Neural crest cell (in vitro differentiated cells): ENCODE measurements around the gene ERGIC1. TPM values are rescaled to one million over a fixed set of nuclear protein-coding genes. Genes with fewer than 3 reads are reported as not detected.

Experiments used
- DNase-seq: peaks from one replicate; pipeline ENCODE4 v3.0.0; 2021; ENCODE audit warnings: low read depth, mixed read lengths, low spot score
- H3K27ac Mint-ChIP-seq: one replicate; pipeline ENCODE4 v1.8.0; 2021; ENCODE audit warnings: mild to moderate bottlenecking, mixed read lengths; ENCODE audit not compliant: unreplicated experiment
- H3K27me3 Mint-ChIP-seq: 2 replicates; pipeline ENCODE4 v1.8.0; 2021; ENCODE audit warnings: low read depth, mild to moderate bottlenecking, mixed read lengths
- H3K36me3 Mint-ChIP-seq: 2 replicates; pipeline ENCODE4 v1.8.0; 2021; ENCODE audit warnings: low read depth, mild to moderate bottlenecking, mixed read lengths
- H3K4me1 Mint-ChIP-seq: 2 replicates; pipeline ENCODE4 v1.8.0; 2021; ENCODE audit warnings: mixed read lengths
- H3K4me3 Mint-ChIP-seq: one replicate; pipeline ENCODE4 v1.8.0; 2021; ENCODE audit warnings: mild to moderate bottlenecking, mixed read lengths
- H3K9me3 Mint-ChIP-seq: 2 replicates; pipeline ENCODE4 v1.8.0; 2021; ENCODE audit warnings: mixed read lengths
- CTCF ChIP-seq: fragments of 200-600 bp; sonication (generic); conservative IDR thresholded peaks from 2 replicates; pipeline ENCODE4 v1.5.0; 2021; ENCODE audit warnings: antibody characterized with exemption, mild to moderate bottlenecking
- total RNA-seq: library from RNA; stranded (reverse); gene quantifications from 2 replicates; pipeline ENCODE4 v1.2.1, GENCODE V29; 2021

The ERGIC1 gene
- total RNA-seq, 1 donor from 2014 or later, result 108 TPM

- no peak overlapping the region for H3K4me3 Mint-ChIP-seq
- H3K9me3 Mint-ChIP-seq, result no peaks in the 10 kb centered on the region
- peaks cover 27% of the 10 kb centered on the region for H3K4me1 Mint-ChIP-seq
- H3K27me3 Mint-ChIP-seq, result no peaks in the 10 kb centered on the region
- TF ChIP-seq CTCF, result no peak
- peak overlapping the region; percentile 78 for H3K27ac Mint-ChIP-seq
- no peak for DNase-seq
- no peaks in the 10 kb centered on the region for H3K36me3 Mint-ChIP-seq
Observed at GRCh38 chr5:172854451-172854871, 20.4 kb downstream of the ERGIC1 start.

- peak overlapping the region; percentile 78 for H3K27ac Mint-ChIP-seq
- H3K36me3 Mint-ChIP-seq, result no peaks in the 10 kb centered on the region
- H3K4me1 Mint-ChIP-seq, result peaks cover 26% of the 10 kb centered on the region
- no peak for TF ChIP-seq CTCF
- DNase-seq, result no peak
- no peaks in the 10 kb centered on the region for H3K27me3 Mint-ChIP-seq
- no peak overlapping the region for H3K4me3 Mint-ChIP-seq
- no peaks in the 10 kb centered on the region for H3K9me3 Mint-ChIP-seq
Observed at GRCh38 chr5:172854971-172855370, 20.9 kb downstream of the ERGIC1 start.

- Mint-ChIP-seq H3K4me3 (no peak overlapping the region), H3K36me3 (no peaks in the 10 kb centered on the region), H3K4me1 (peaks cover 33% of the 10 kb centered on the region), H3K9me3 (no peaks in the 10 kb centered on the region), H3K27me3 (no peaks in the 10 kb centered on the region), H3K27ac (peak overlapping the region; percentile 39)
- DNase-seq, result no peak
- no peak for TF ChIP-seq CTCF
Observed at GRCh38 chr5:172855597-172856292, 21.7 kb downstream of the ERGIC1 start.

GRCh38 chr5:172856336-172856735, 22.3 kb downstream of the ERGIC1 start:
- Mint-ChIP-seq H3K36me3 (no peaks in the 10 kb centered on the region), H3K4me1 (peaks cover 38% of the 10 kb centered on the region), H3K9me3 (no peaks in the 10 kb centered on the region), H3K27ac (peak overlapping the region; percentile 39), H3K27me3 (no peaks in the 10 kb centered on the region), H3K4me3 (no peak overlapping the region)
- DNase-seq, result no peak
- no peak for TF ChIP-seq CTCF

- Mint-ChIP-seq H3K27me3 (no peaks in the 10 kb centered on the region), H3K4me3 (no peak overlapping the region), H3K36me3 (no peaks in the 10 kb centered on the region), H3K27ac (peak overlapping the region; percentile 12), H3K9me3 (no peaks in the 10 kb centered on the region), H3K4me1 (peaks cover 37% of the 10 kb centered on the region)
- no peak for DNase-seq
- TF ChIP-seq CTCF, result no peak
Observed at GRCh38 chr5:172857982-172858381, 23.9 kb downstream of the ERGIC1 start.
